ENCODE data around the gene SLC9A2.

The SLC9A2 gene

GRCh38 chr2:102621630-102622029 lies 2.3 kb downstream of the SLC9A2 start:
- Mint-ChIP-seq H3K27me3 (ENCODE audit: low read depth) (peaks cover 76% of the 10 kb centered on the region), H3K9me3 (no peaks in the 10 kb centered on the region), H3K27ac (no peak overlapping the region), H3K4me3 (no peak overlapping the region), H3K4me1 (peaks cover 12% of the 10 kb centered on the region), H3K36me3 (ENCODE audit: low read depth) (no peaks in the 10 kb centered on the region)
- no peak for TF ChIP-seq CTCF (IDR thresholded peaks at IDR 0.05; ENCODE audit: unreplicated experiment in 3 of 3)

- peaks cover 66% of the 10 kb centered on the region for H3K27me3 Mint-ChIP-seq (ENCODE audit: low read depth)
- H3K4me1 Mint-ChIP-seq, result peaks cover 12% of the 10 kb centered on the region
- H3K4me3 Mint-ChIP-seq, result no peak overlapping the region
- no peaks in the 10 kb centered on the region for H3K36me3 Mint-ChIP-seq (ENCODE audit: low read depth)
- TF ChIP-seq CTCF (IDR thresholded peaks at IDR 0.05; ENCODE audit: unreplicated experiment in 3 of 3), result no peak
- H3K9me3 Mint-ChIP-seq, result no peaks in the 10 kb centered on the region
- H3K27ac Mint-ChIP-seq, result no peak overlapping the region
These were observed 3.3 kb downstream of the SLC9A2 start for GRCh38 chr2:102622646-102623045.

- no peak for TF ChIP-seq CTCF (IDR thresholded peaks at IDR 0.05; ENCODE audit: unreplicated experiment in 3 of 3)
- no peak overlapping the region for H3K4me3 Mint-ChIP-seq
- H3K36me3 Mint-ChIP-seq (ENCODE audit: low read depth), result no peaks in the 10 kb centered on the region
- no peaks in the 10 kb centered on the region for H3K4me1 Mint-ChIP-seq
- no peak overlapping the region for H3K27ac Mint-ChIP-seq
- H3K9me3 Mint-ChIP-seq, result no peaks in the 10 kb centered on the region
- H3K27me3 Mint-ChIP-seq (ENCODE audit: low read depth), result peaks cover 4% of the 10 kb centered on the region
These were observed 11.1 kb downstream of the SLC9A2 start for GRCh38 chr2:102630458-102630857.

GRCh38 chr2:102632380-102633175 lies 13.2 kb downstream of the SLC9A2 start:
- Mint-ChIP-seq H3K27me3 (ENCODE audit: low read depth) (peaks cover 6% of the 10 kb centered on the region), H3K9me3 (no peaks in the 10 kb centered on the region), H3K27ac (no peak overlapping the region), H3K4me3 (no peak overlapping the region), H3K4me1 (no peaks in the 10 kb centered on the region), H3K36me3 (ENCODE audit: low read depth) (no peaks in the 10 kb centered on the region)
- TF ChIP-seq CTCF (IDR thresholded peaks at IDR 0.05; ENCODE audit: unreplicated experiment in 3 of 3), result no peak

GRCh38 chr2:102634831-102635241 lies 15.5 kb downstream of the SLC9A2 start:
- Mint-ChIP-seq H3K4me3 (no peak overlapping the region), H3K36me3 (ENCODE audit: low read depth) (no peaks in the 10 kb centered on the region), H3K9me3 (no peaks in the 10 kb centered on the region), H3K27me3 (ENCODE audit: low read depth) (peaks cover 7% of the 10 kb centered on the region), H3K4me1 (no peaks in the 10 kb centered on the region), H3K27ac (no peak overlapping the region)
- TF ChIP-seq CTCF (IDR thresholded peaks at IDR 0.05; ENCODE audit: unreplicated experiment in 3 of 3), result no peak

GRCh38 chr2:102635317-102635716 lies 16.0 kb downstream of the SLC9A2 start:
- H3K9me3 Mint-ChIP-seq, result no peaks in the 10 kb centered on the region
- H3K4me3 Mint-ChIP-seq, result no peak overlapping the region

More at GRCh38 chr2:102635317-102635716, 16.0 kb downstream of the SLC9A2 start:
- Mint-ChIP-seq H3K27ac (no peak overlapping the region), H3K4me1 (no peaks in the 10 kb centered on the region), H3K36me3 (ENCODE audit: low read depth) (no peaks in the 10 kb centered on the region), H3K27me3 (ENCODE audit: low read depth) (peaks cover 7% of the 10 kb centered on the region)
- no peak for TF ChIP-seq CTCF (IDR thresholded peaks at IDR 0.05; ENCODE audit: unreplicated experiment in 3 of 3)

Data from nephron (organoid).